CD4-positive, alpha-beta T cell treated with Interleukin-2 at 100 ng/mL for 4 hours (primary cell): ENCODE data around the gene ACSBG1.

Experiments
- DNase-seq: peaks from one replicate; pipeline ENCODE4 v3.0.0-alpha.2; 2020; ENCODE audit warnings: low spot score

The ACSBG1 gene

GRCh38 chr15:78129077-78129750, 105.2 kb downstream of the ACSBG1 start:
- no peak for DNase-seq

GRCh38 chr15:78127882-78128281, 106.5 kb downstream of the ACSBG1 start:
- DNase-seq, result no peak

- no peak for DNase-seq
These were observed 109.1 kb downstream of the ACSBG1 start for GRCh38 chr15:78125267-78125666.

- DNase-seq, result no peak
These were observed 113.8 kb downstream of the ACSBG1 start for GRCh38 chr15:78120523-78120922.
